Activated T-helper 1 cell treated with anti-CD3 and anti-CD28 coated beads, Interleukin-2, amount 50 U/mL, for 16 hours (primary cell): ENCODE data around the gene PERCC1.
"Not testable (repeated sequence)": the region's sequence is repeated elsewhere in the genome, so short reads cannot be mapped to it uniquely, and the experiment has no call there.

Experiments
- DNase-seq, 2 donors: peaks; one replicate each; pipeline ENCODE4 v3.0.0-alpha.2; 2020; ENCODE audit warnings: low read depth in 1 of 2, low spot score in 1 of 2

PERCC1 gene

GRCh38 chr16:1433263-1433560, 2.3 kb downstream of the PERCC1 start:
- no peak for DNase-seq

GRCh38 chr16:1433756-1434155, 2.9 kb downstream of the PERCC1 start:
- no peak for DNase-seq

- DNase-seq = no peak
Observed at GRCh38 chr16:1434644-1435592, 4.0 kb downstream of the PERCC1 start.

GRCh38 chr16:1435921-1436697, 5.2 kb downstream of the PERCC1 start:
- no peak for DNase-seq

- no peak for DNase-seq
Observed at GRCh38 chr16:1436731-1437355, 6.0 kb downstream of the PERCC1 start.

GRCh38 chr16:1437606-1438005, 6.7 kb downstream of the PERCC1 start:
- DNase-seq = no peak

- no peak for DNase-seq
Observed at GRCh38 chr16:1438229-1439057, 7.6 kb downstream of the PERCC1 start.

GRCh38 chr16:1439058-1439698, 8.3 kb downstream of the PERCC1 start:
- no peak for DNase-seq

- not testable (repeated sequence) for DNase-seq
Observed at GRCh38 chr16:1439699-1440074, 8.8 kb downstream of the PERCC1 start.

GRCh38 chr16:1441391-1441829, 10.5 kb downstream of the PERCC1 start:
- no peak for DNase-seq

- DNase-seq = no peak
Observed at GRCh38 chr16:1442697-1443096, 11.8 kb downstream of the PERCC1 start.

GRCh38 chr16:1443403-1443973, 12.6 kb downstream of the PERCC1 start:
- DNase-seq = no peak

GRCh38 chr16:1443980-1444729, 13.3 kb downstream of the PERCC1 start, which contains the start of gene CCDC154:
CCDC154 (minus strand) TSS chr16:1444556; CDS start chr16:1444322, 234 bp downstream.
- no peak for DNase-seq

- no peak for DNase-seq
Observed at GRCh38 chr16:1444730-1445517, 14.0 kb downstream of the PERCC1 start.

GRCh38 chr16:1445518-1446203, 14.8 kb downstream of the PERCC1 start:
- DNase-seq = no peak

- no peak for DNase-seq
Observed at GRCh38 chr16:1446296-1447080, 15.6 kb downstream of the PERCC1 start.

- no peak for DNase-seq
Observed at GRCh38 chr16:1447965-1448364, 17.1 kb downstream of the PERCC1 start.
